Nephron progenitor cell (in vitro differentiated cells): ENCODE data around the gene SLC22A31.

Experiments
- DNase-seq: peaks from one replicate; pipeline ENCODE4 v3.0.0; 2021
- H3K27ac Mint-ChIP-seq: 2 replicates; pipeline ENCODE4 v1.8.0; 2021; ENCODE audit warnings: mild to moderate bottlenecking, moderate library complexity, mixed read lengths
- H3K27me3 Mint-ChIP-seq: 2 replicates; pipeline ENCODE4 v1.8.0; 2021; ENCODE audit warnings: mild to moderate bottlenecking, low read depth, mixed read lengths; ENCODE audit not compliant: poor library complexity
- H3K36me3 Mint-ChIP-seq: 2 replicates; pipeline ENCODE4 v1.8.0; 2021; ENCODE audit warnings: low read depth, mixed read lengths
- H3K4me1 Mint-ChIP-seq: 2 replicates; pipeline ENCODE4 v1.8.0; 2021; ENCODE audit warnings: mixed read lengths
- H3K4me3 Mint-ChIP-seq: 2 replicates; pipeline ENCODE4 v1.8.0; 2021; ENCODE audit warnings: mild to moderate bottlenecking, moderate library complexity, mixed read lengths
- H3K9me3 Mint-ChIP-seq: 2 replicates; pipeline ENCODE4 v1.8.0; 2021; ENCODE audit warnings: mild to moderate bottlenecking, moderate library complexity, mixed read lengths
- TF ChIP-seq, protein P1 (sequence below): fragments of 200-600 bp; sonication (generic); IDR thresholded peaks from 2 replicates; pipeline ENCODE4 v1.5.0; 2021; ENCODE audit warnings: antibody characterized with exemption

Gene SLC22A31

GRCh38 chr16:89232107-89232506 lies 31.8 kb upstream of the SLC22A31 start:
- no peaks in the 10 kb centered on the region for H3K4me1 Mint-ChIP-seq
- H3K9me3 Mint-ChIP-seq: peaks cover 55% of the 10 kb centered on the region
- no peak overlapping the region for H3K27ac Mint-ChIP-seq
- TF ChIP-seq, protein P1, sequence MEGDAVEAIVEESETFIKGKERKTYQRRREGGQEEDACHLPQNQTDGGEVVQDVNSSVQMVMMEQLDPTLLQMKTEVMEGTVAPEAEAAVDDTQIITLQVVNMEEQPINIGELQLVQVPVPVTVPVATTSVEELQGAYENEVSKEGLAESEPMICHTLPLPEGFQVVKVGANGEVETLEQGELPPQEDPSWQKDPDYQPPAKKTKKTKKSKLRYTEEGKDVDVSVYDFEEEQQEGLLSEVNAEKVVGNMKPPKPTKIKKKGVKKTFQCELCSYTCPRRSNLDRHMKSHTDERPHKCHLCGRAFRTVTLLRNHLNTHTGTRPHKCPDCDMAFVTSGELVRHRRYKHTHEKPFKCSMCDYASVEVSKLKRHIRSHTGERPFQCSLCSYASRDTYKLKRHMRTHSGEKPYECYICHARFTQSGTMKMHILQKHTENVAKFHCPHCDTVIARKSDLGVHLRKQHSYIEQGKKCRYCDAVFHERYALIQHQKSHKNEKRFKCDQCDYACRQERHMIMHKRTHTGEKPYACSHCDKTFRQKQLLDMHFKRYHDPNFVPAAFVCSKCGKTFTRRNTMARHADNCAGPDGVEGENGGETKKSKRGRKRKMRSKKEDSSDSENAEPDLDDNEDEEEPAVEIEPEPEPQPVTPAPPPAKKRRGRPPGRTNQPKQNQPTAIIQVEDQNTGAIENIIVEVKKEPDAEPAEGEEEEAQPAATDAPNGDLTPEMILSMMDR: no peak
- H3K36me3 Mint-ChIP-seq: peaks cover 89% of the 10 kb centered on the region
- DNase-seq: no peak
- peaks cover 4% of the 10 kb centered on the region for H3K27me3 Mint-ChIP-seq
- no peak overlapping the region for H3K4me3 Mint-ChIP-seq

GRCh38 chr16:89230255-89230654 lies 29.9 kb upstream of the SLC22A31 start:
- no peak overlapping the region for H3K27ac Mint-ChIP-seq
- no peak overlapping the region for H3K4me3 Mint-ChIP-seq
- peaks cover 95% of the 10 kb centered on the region for H3K36me3 Mint-ChIP-seq
- no peaks in the 10 kb centered on the region for H3K4me1 Mint-ChIP-seq
- peaks cover 66% of the 10 kb centered on the region for H3K9me3 Mint-ChIP-seq
- TF ChIP-seq, protein P1: no peak
- H3K27me3 Mint-ChIP-seq: peaks cover 4% of the 10 kb centered on the region
- no peak for DNase-seq

- DNase-seq: no peak
- Mint-ChIP-seq H3K9me3 (peaks cover 44% of the 10 kb centered on the region), H3K4me3 (no peak overlapping the region), H3K36me3 (peaks cover 80% of the 10 kb centered on the region), H3K27me3 (no peaks in the 10 kb centered on the region), H3K4me1 (no peaks in the 10 kb centered on the region), H3K27ac (peak overlapping the region; percentile 82)
- TF ChIP-seq, protein P1: no peak
These were observed 24.3 kb upstream of the SLC22A31 start for GRCh38 chr16:89224665-89225064.

GRCh38 chr16:89222931-89223330 lies 22.6 kb upstream of the SLC22A31 start:
- DNase-seq: no peak
- Mint-ChIP-seq H3K36me3 (peaks cover 63% of the 10 kb centered on the region), H3K27ac (peak overlapping the region; percentile 78), H3K4me3 (no peak overlapping the region), H3K27me3 (no peaks in the 10 kb centered on the region), H3K4me1 (peaks cover 11% of the 10 kb centered on the region), H3K9me3 (peaks cover 29% of the 10 kb centered on the region)
- TF ChIP-seq, protein P1: no peak

GRCh38 chr16:89221604-89222003 lies 21.3 kb upstream of the SLC22A31 start:
- H3K27ac Mint-ChIP-seq: no peak overlapping the region
- peaks cover 50% of the 10 kb centered on the region for H3K36me3 Mint-ChIP-seq
- H3K4me3 Mint-ChIP-seq: no peak overlapping the region
- H3K27me3 Mint-ChIP-seq: no peaks in the 10 kb centered on the region
- H3K4me1 Mint-ChIP-seq: peaks cover 16% of the 10 kb centered on the region
- peaks cover 16% of the 10 kb centered on the region for H3K9me3 Mint-ChIP-seq
- no peak for DNase-seq
- TF ChIP-seq, protein P1: no peak

- TF ChIP-seq, protein P1: no peak
- Mint-ChIP-seq H3K4me3 (peak overlapping the region; percentile 81), H3K36me3 (peaks cover 27% of the 10 kb centered on the region), H3K9me3 (peaks cover under 1% of the 10 kb centered on the region), H3K27ac (no peak overlapping the region), H3K27me3 (peaks cover 6% of the 10 kb centered on the region), H3K4me1 (peaks cover 21% of the 10 kb centered on the region)
- no peak for DNase-seq
These were observed 19.0 kb upstream of the SLC22A31 start for GRCh38 chr16:89219365-89219764.
